ENCODE measurements around the gene EFCAB6. TPM values are rescaled to one million over a fixed set of nuclear protein-coding genes. Genes with fewer than 3 reads are reported as not detected.

EFCAB6 gene
- total RNA-seq, 1 experiment from 2014 or later = 3.1 TPM

GRCh38 chr22:43481568-43482317 lies 330.4 kb downstream of the EFCAB6 start:
- DNase-seq (ENCODE audit: low read depth) = no peak

GRCh38 chr22:43479962-43480361 lies 332.1 kb downstream of the EFCAB6 start:
- DNase-seq (ENCODE audit: low read depth) = no peak

GRCh38 chr22:43479301-43479950 lies 332.7 kb downstream of the EFCAB6 start:
- DNase-seq (ENCODE audit: low read depth) = no peak

Other genes starting within 250 kb of the EFCAB6 start
- 1.0 and 2.2 TPM in 2 replicates for gene SULT4A1, start 50.2 kb upstream of the EFCAB6 start, total RNA-seq (2014; rRNA removed; shearing (Covaris generic))
- not detected in 2 replicates for gene PNPLA5, start 79.7 kb upstream of the EFCAB6 start, total RNA-seq (2014; rRNA removed; shearing (Covaris generic))
- 1.4 and 4.2 TPM in 2 replicates for gene PNPLA3, start 111.5 kb upstream of the EFCAB6 start, total RNA-seq (2014; rRNA removed; shearing (Covaris generic))
- gene SAMM50, start 143.1 kb upstream of the EFCAB6 start, total RNA-seq (2014; rRNA removed; shearing (Covaris generic)) = 45.1 and 56.7 TPM in 2 replicates
- 29.7 and 63.5 TPM in 2 replicates for gene PARVB, start 212.0 kb upstream of the EFCAB6 start, total RNA-seq (2014; rRNA removed; shearing (Covaris generic))